K562 (cell line): ENCODE results near the gene PLEKHG4B. TPM values are rescaled to one million over a fixed set of nuclear protein-coding genes. Genes with fewer than 3 reads are reported as not detected.

Experiments used
- ATAC-seq: fragments of 200-7000 bp; cut with Tn5 transposase; 3 replicates; pipeline ENCODE4 v1.9.1; 2020; ENCODE audit warnings: moderate library complexity
- BruUV-seq: library from RNA; stranded (reverse); fragments of 400-500 nt; replicated peaks from 2 replicates; lab custom pipeline; 2021; lab: Mats Ljungman, UMichigan
- CTCF ChIA-PET: fragments of 300-600 bp; formaldehyde crosslinking; extraction: SDS; loops from one replicate; lab custom pipeline; 2021; ENCODE audit warnings: low intra/inter-chr PET ratio; lab: Yijun Ruan, JAX
- POLR2A ChIA-PET: fragments of 300-600, 350-650 bp; sonication (Branson Sonifier 250); formaldehyde crosslinking; extraction: SDS; loops from one replicate; lab custom pipeline; 2021; ENCODE audit warnings: antibody characterized with exemption, inconsistent platforms; lab: Yijun Ruan, JAX
- DNase-seq, 4 experiments: peaks; one replicate each; pipeline versions ENCODE4 v3.0.0 to v3.0.0-alpha.2; 2011 to 2018; ENCODE audit warnings: low spot score in 3 of 4, mixed read lengths in 3 of 4; ENCODE audit errors: extremely low read depth in 1 of 4
- FAIRE-seq: peaks from 2 replicates; lab custom pipeline; 2011; peaks lifted over from hg19 to GRCh38; lab: Jason Lieb, UNC
- H2AFZ ChIP-seq: 2 replicates; pipeline ENCODE4 v1.6.0; 2011; ENCODE audit warnings: low read depth, low read length, control low read depth, inconsistent platforms
- H3K27ac ChIP-seq: fragments of 200-600 bp; 3 replicates; pipeline ENCODE4 v1.8.0; 2011; ENCODE audit warnings: low read depth, mild to moderate bottlenecking, control low read depth, inconsistent platforms, low read length, moderate library complexity, mixed read lengths; ENCODE audit errors: extremely low read depth
- H3K27me3 ChIP-seq, 2 experiments: fragments of 300-600 bp in 1 of 2; 2 replicates in 1 of 2; 3 replicates in 1 of 2; pipeline versions ENCODE4 v1.6.0 to v1.8.0; 2011; ENCODE audit warnings: inconsistent platforms in 2 of 2, low read length in 2 of 2, mild to moderate bottlenecking in 1 of 2, mixed read lengths in 1 of 2, moderate library complexity in 1 of 2; ENCODE audit not compliant: control insufficient read depth in 2 of 2, insufficient read depth in 2 of 2
- H3K36me3 ChIP-seq: fragments of 300-600 bp; 3 replicates; pipeline ENCODE4 v1.8.0; 2011; ENCODE audit warnings: mild to moderate bottlenecking, low read length, inconsistent platforms; ENCODE audit not compliant: control insufficient read depth, insufficient read depth
- H3K4me1 ChIP-seq, 2 experiments: fragments of 200-600 bp in 1 of 2; replicated peaks in 1 of 2; 2 replicates in 1 of 2; 3 replicates in 1 of 2; pipeline versions ENCODE4 v1.5.1 to v1.8.0; 2011; ENCODE audit warnings: inconsistent platforms in 2 of 2, low read length in 2 of 2, mild to moderate bottlenecking in 1 of 2, mixed read lengths in 1 of 2, moderate library complexity in 1 of 2; ENCODE audit not compliant: control insufficient read depth in 2 of 2, insufficient read depth in 2 of 2
- H3K4me2 ChIP-seq: 2 replicates; pipeline ENCODE4 v1.6.1; 2011; ENCODE audit warnings: low read length, control low read depth, inconsistent platforms, mixed read lengths; ENCODE audit not compliant: insufficient read depth
- H3K4me3 ChIP-seq: fragments of 200-600 bp; sonication (generic), shearing (Covaris generic); 2 replicates; pipeline ENCODE4 v1.5.1; 2016; ENCODE audit warnings: control low read depth, inconsistent platforms
- H3K79me2 ChIP-seq: fragments of 200-600 bp; 3 replicates; pipeline ENCODE4 v1.8.0; 2011; ENCODE audit warnings: low read length, inconsistent platforms; ENCODE audit not compliant: control insufficient read depth, insufficient read depth
- H3K9ac ChIP-seq, 2 experiments: 2 replicates each; pipeline versions ENCODE4 v1.6.0 to v1.6.1; 2011; ENCODE audit warnings: low read depth in 2 of 2, low read length in 2 of 2, control low read depth in 1 of 2, inconsistent platforms in 1 of 2, mild to moderate bottlenecking in 1 of 2, mixed read lengths in 1 of 2; ENCODE audit not compliant: insufficient read depth in 1 of 2
- H3K9me1 ChIP-seq: one replicate; pipeline ENCODE4 v1.6.0; 2011; ENCODE audit warnings: inconsistent platforms, mild to moderate bottlenecking, low read length, moderate library complexity; ENCODE audit not compliant: control insufficient read depth, insufficient read depth
- H3K9me3 ChIP-seq: replicated peaks from 2 replicates; pipeline ENCODE4 v1.5.1; 2011; ENCODE audit warnings: low read depth, low read length, inconsistent platforms; ENCODE audit not compliant: control insufficient read depth, insufficient read depth
- H4K20me1 ChIP-seq: replicated peaks from 2 replicates; pipeline ENCODE4 v1.6.1; 2011; ENCODE audit warnings: low read length, inconsistent platforms, mixed read lengths; ENCODE audit not compliant: control insufficient read depth, insufficient read depth
- BRCA1 ChIP-seq, 2 experiments: fragments of 450-650 bp in 1 of 2; sonication (generic) in 1 of 2; formaldehyde crosslinking in 1 of 2; IDR thresholded peaks; 2 replicates each; pipeline versions ENCODE4 v1.5.0 to v1.6.1; 2017 to 2020; ENCODE audit warnings: mild to moderate bottlenecking in 1 of 2, missing genetic modification reagents in 1 of 2
- RBFOX2 ChIP-seq: fragments of 200-400 bp; formaldehyde crosslinking; IDR thresholded peaks from 2 replicates; pipeline ENCODE4 v1.6.1; 2017; ENCODE audit warnings: low read depth, mild to moderate bottlenecking, low read length, moderate library complexity
- THAP7 ChIP-seq: fragments of 250-450 bp; sonication (Bioruptor Pico); IDR thresholded peaks from 2 replicates; pipeline ENCODE4 v1.5.0; 2021
- ZNF699 ChIP-seq: fragments of 250-450 bp; sonication (Bioruptor Pico); IDR thresholded peaks from 2 replicates; pipeline ENCODE4 v1.8.0; 2021; ENCODE audit warnings: mild to moderate bottlenecking, moderate library complexity; ENCODE audit not compliant: insufficient replicate concordance
- ZSCAN29 ChIP-seq: fragments of 450-650 bp; IDR thresholded peaks from 2 replicates; pipeline ENCODE4 v1.6.1; 2017
- WGBS: fragments of 100-300 bp; shearing (Covaris generic); methylation state at CpG from one replicate; pipeline ENCODE4 v1.1.6; 2016; ENCODE audit warnings: low coverage, mixed read lengths; ENCODE audit not compliant: insufficient coverage; ENCODE audit errors: missing lambda C conversion rate; 5-methylcytosine and 5-hydroxymethylcytosine counted together
- in situ Hi-C: fragments of 300-500 bp; cut with MboI; formaldehyde crosslinking; loops from 4 replicates; pipeline ENCODE4 v1.15.0; 2018; ENCODE audit warnings: inconsistent platforms, mixed read lengths
- intact Hi-C: fragments of 100-400 bp; cut with micrococcal nuclease; formaldehyde crosslinking; loops from 2 replicates; pipeline ENCODE4 v1.14.2; 2022
- polyA plus RNA-seq, 8 experiments: library from polyadenylated mRNA; depleted of rRNA in 4 of 8; stranded (reverse) in 5 of 8; unstranded in 3 of 8; fragments of >200 nt; fragmentation: Nextera tagmentation in 2 of 8; fragmentation: Illumina TruSeq in 1 of 8; extraction: Ambion mirVana in 2 of 8; extraction: Trizol in 1 of 8; gene quantifications; 2 replicates each; pipeline versions ENCODE4 v1.2.1 to v1.2.3, GENCODE V29; 2011 to 2014; ENCODE audit warnings: inconsistent platforms in 1 of 8, missing spikeins in 1 of 8
- total RNA-seq, 7 experiments: library from RNA; depleted of rRNA in 6 of 7; stranded (reverse); fragments of >200 nt in 6 of 7; fragmentation: Illumina TruSeq in 2 of 7; extraction: Trizol in 2 of 7; gene quantifications; 2 replicates each; pipeline versions ENCODE4 v1.2.1 to v1.2.3, GENCODE V29; 2011 to 2021; ENCODE audit warnings: low replicate concordance in 1 of 7

The PLEKHG4B gene
- total and polyA plus RNA-seq, 9 of the 15 experiments (the other 6 are each of a cell fraction or from before 2014, with no cell fraction given) = 0.02 TPM; not detected in 8

DNA sequence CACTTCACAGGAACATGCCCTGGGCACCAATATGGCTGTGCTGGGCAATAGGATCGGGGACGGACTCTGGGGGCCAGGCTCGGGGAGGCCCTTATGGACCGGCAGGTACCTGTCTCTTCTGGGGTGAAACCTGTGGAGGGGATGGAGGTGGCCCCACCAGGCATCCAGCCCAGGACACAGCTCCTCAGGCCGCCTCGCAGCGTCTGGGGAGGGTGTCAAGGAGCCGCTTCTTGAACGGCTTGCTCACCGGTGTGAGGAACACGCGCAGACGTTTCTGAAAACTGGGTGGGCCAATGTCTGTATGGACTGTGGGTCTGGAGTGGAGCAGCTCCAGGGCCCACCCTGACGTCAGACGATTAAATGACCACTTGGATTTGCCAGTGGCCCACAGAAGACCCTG lies 45.8 kb downstream of the PLEKHG4B start:
- BruUV-seq = no TSS peak
- peaks cover 18 to 32% of the 10 kb centered on the region in 2 experiments; a peak in 4 of 5 replicates for H3K27me3 ChIP-seq
- H3K4me2 ChIP-seq = no peak overlapping the region
- ChIA-PET POLR2A (no interaction called here), CTCF (no interaction called here)
- ATAC-seq (peak; percentile 32; the same call in 1 of the 3 replicates), FAIRE-seq (no peak), DNase-seq (no peak)
- peaks cover 0 to 9% of the 10 kb centered on the region in 2 experiments; a peak in 1 of 5 replicates for H3K4me1 ChIP-seq
- H3K79me2 ChIP-seq = no peaks in the 10 kb centered on the region
- TF ChIP-seq RBFOX2 = no peak
- no peak for TF ChIP-seq THAP7 (CRISPR knock-in tag)
- no peak for TF ChIP-seq ZNF699 (CRISPR knock-in tag)
- H3K9me1 ChIP-seq = no peaks in the 10 kb centered on the region
- H3K4me3 ChIP-seq = no peak overlapping the region
- H3K27ac ChIP-seq = no peak overlapping the region
- intact Hi-C loops = no loop called here
- no peaks in the 10 kb centered on the region for H3K9me3 ChIP-seq
- H3K36me3 ChIP-seq = no peaks in the 10 kb centered on the region
- WGBS = under 1% methylated on average over 15 of the region's 15 CpGs
- H3K9ac ChIP-seq = no peak overlapping the region
- in situ Hi-C loops = no loop called here
- H2AFZ ChIP-seq = no peak overlapping the region
- no peaks in the 10 kb centered on the region for H4K20me1 ChIP-seq

GRCh38 chr5:138936-139335 lies 47.0 kb downstream of the PLEKHG4B start:
- FAIRE-seq = no peak
- H3K4me1 ChIP-seq = peaks cover 0 to 13% of the 10 kb centered on the region in 2 experiments; a peak in 1 of 5 replicates
- H3K79me2 ChIP-seq = no peaks in the 10 kb centered on the region
- H3K9me3 ChIP-seq = no peaks in the 10 kb centered on the region
- WGBS = 2% methylated on average over 12 of the region's 12 CpGs
- H3K9me1 ChIP-seq = no peaks in the 10 kb centered on the region
- intact Hi-C loops = no loop called here
- CTCF ChIA-PET = no interaction called here
- in situ Hi-C loops = no loop called here
- H2AFZ ChIP-seq = no peak overlapping the region
- BruUV-seq = no TSS peak
- H3K27me3 ChIP-seq = peaks cover 23 to 43% of the 10 kb centered on the region in 2 experiments; a peak in 4 of 5 replicates
- no peaks in the 10 kb centered on the region for H3K36me3 ChIP-seq
- H3K9ac ChIP-seq = no peak overlapping the region
- no peak for ATAC-seq
- no peak overlapping the region for H3K4me2 ChIP-seq
- no peak overlapping the region for H3K27ac ChIP-seq
- POLR2A ChIA-PET = no interaction called here
- TF ChIP-seq ZSCAN29 (no peak), BRCA1 (IDR thresholded peaks at IDR 0.05) (no peak), BRCA1 (CRISPR knock-in tag; IDR thresholded peaks at IDR 0.05) (no peak)
- DNase-seq = no peak
- no peak overlapping the region for H3K4me3 ChIP-seq
- H4K20me1 ChIP-seq = no peaks in the 10 kb centered on the region
